Stimulated activated CD4-positive, alpha-beta T cell treated with anti-CD3 and anti-CD28 coated beads, Interleukin-4, amount 100 ng/mL, for 48 hours (primary cell): ENCODE measurements around the gene MYO18A.

Experiments used
- DNase-seq, 2 donors: peaks; one replicate each; pipeline ENCODE4 v3.0.0-alpha.2; 2020; ENCODE audit warnings: low read depth in 2 of 2

The MYO18A gene

GRCh38 chr17:29031488-29031887 is 148.7 kb downstream of the MYO18A start:
- DNase-seq: no peak

DNA sequence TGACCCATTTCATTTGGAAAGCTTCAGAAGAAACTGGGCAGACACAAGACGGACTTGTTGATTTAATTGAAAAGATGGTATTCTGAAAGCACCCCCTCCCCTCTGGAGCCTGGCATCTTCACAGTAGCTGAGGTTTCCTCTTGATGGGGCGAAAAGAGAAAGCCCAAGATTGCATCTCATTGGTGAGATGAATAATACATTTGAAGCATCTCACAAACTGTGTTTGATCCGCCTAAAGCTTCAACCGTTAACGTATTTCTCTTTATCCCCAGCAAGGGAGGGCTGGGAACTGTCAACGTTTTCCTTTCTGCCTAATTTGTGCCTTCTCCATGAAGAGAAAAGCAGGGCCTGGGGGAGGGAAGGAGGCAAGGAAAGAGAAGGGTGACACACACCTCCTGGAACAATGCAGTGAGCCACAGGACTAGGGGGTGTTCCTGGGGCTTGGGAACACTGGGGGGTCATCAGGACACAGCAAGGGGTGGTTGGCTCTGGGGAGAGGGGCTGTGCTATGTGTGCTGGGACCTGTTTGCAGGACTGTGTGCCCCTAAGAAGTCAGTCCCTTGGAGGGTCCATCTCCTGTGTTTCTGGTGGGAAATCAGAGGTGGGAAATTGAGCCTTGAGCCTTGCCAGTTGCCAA is 155.8 kb downstream of the MYO18A start:
- no peak for DNase-seq

- no peak for DNase-seq
Observed at GRCh38 chr17:29022074-29022473, 158.1 kb downstream of the MYO18A start.

- DNase-seq: no peak
Observed at GRCh38 chr17:29021226-29021625, 159.0 kb downstream of the MYO18A start.
